Neural progenitor cell (in vitro differentiated cells): ENCODE measurements around the gene OSBPL1A. TPM values are rescaled to one million over a fixed set of nuclear protein-coding genes. Genes with fewer than 3 reads are reported as not detected.

ENCODE experiments used
- DNase-seq: peaks from one replicate; pipeline ENCODE4 v3.0.0-alpha.2; 2016; ENCODE audit warnings: low spot score
- H2AFZ ChIP-seq: fragments of 200-600 bp; sonication (generic); replicated peaks from 2 replicates; pipeline ENCODE4 v1.6.1; 2016; ENCODE audit warnings: antibody characterized with exemption
- H3F3A ChIP-seq: fragments of 200-600 bp; sonication (generic); 2 replicates; pipeline ENCODE4 v1.6.1; 2016; ENCODE audit warnings: antibody characterized with exemption, low read depth
- H3K27ac ChIP-seq: fragments of 200-600 bp; sonication (generic); 2 replicates; pipeline ENCODE4 v1.5.1; 2016; ENCODE audit warnings: mild to moderate bottlenecking
- H3K27me3 ChIP-seq: fragments of 200-600 bp; sonication (generic); 2 replicates; pipeline ENCODE4 v1.6.1; 2016; ENCODE audit warnings: mild to moderate bottlenecking, moderate library complexity
- H3K36me3 ChIP-seq: fragments of 200-600 bp; sonication (generic); 2 replicates; pipeline ENCODE4 v1.5.1; 2016
- H3K4me1 ChIP-seq: fragments of 200-600 bp; sonication (generic); 2 replicates; pipeline ENCODE4 v1.6.1; 2016; ENCODE audit warnings: mixed run types
- H3K4me2 ChIP-seq: fragments of 200-600 bp; sonication (generic); 2 replicates; pipeline ENCODE4 v1.6.1; 2016
- H3K4me3 ChIP-seq: fragments of 200-600 bp; sonication (generic); 2 replicates; pipeline ENCODE4 v1.5.1; 2016
- H3K79me2 ChIP-seq: fragments of 200-600 bp; sonication (generic); 2 replicates; pipeline ENCODE4 v1.6.1; 2016; ENCODE audit warnings: low read depth
- H3K9ac ChIP-seq: fragments of 200-600 bp; sonication (generic); 2 replicates; pipeline ENCODE4 v1.6.1; 2016
- H3K9me3 ChIP-seq: fragments of 200-600 bp; sonication (generic); 2 replicates; pipeline ENCODE4 v1.5.1; 2016; ENCODE audit warnings: low read depth
- H4K20me1 ChIP-seq: fragments of 200-600 bp; sonication (generic); 2 replicates; pipeline ENCODE4 v1.6.1; 2016; ENCODE audit warnings: low read depth
- H3K27ac Mint-ChIP-seq: 3 replicates; pipeline ENCODE4 v1.8.0; 2021; ENCODE audit warnings: mixed read lengths
- H3K27me3 Mint-ChIP-seq: 2 replicates; pipeline ENCODE4 v1.8.0; 2022; ENCODE audit warnings: low read depth, mild to moderate bottlenecking, inconsistent platforms, moderate library complexity, mixed read lengths; ENCODE audit not compliant: insufficient read depth
- H3K36me3 Mint-ChIP-seq: 3 replicates; pipeline ENCODE4 v1.8.0; 2021; ENCODE audit warnings: mixed read lengths
- H3K4me1 Mint-ChIP-seq: 3 replicates; pipeline ENCODE4 v1.8.0; 2021; ENCODE audit warnings: mixed read lengths
- H3K4me3 Mint-ChIP-seq: 3 replicates; pipeline ENCODE4 v1.8.0; 2021; ENCODE audit warnings: mild to moderate bottlenecking, moderate library complexity, mixed read lengths
- H3K9me3 Mint-ChIP-seq: 3 replicates; pipeline ENCODE4 v1.8.0; 2020; ENCODE audit warnings: mixed read lengths
- CTCF ChIP-seq: fragments of 200-600 bp; sonication (generic); IDR thresholded peaks from 2 replicates; pipeline ENCODE4 v1.5.1; 2017; ENCODE audit warnings: antibody characterized with exemption, mild to moderate bottlenecking
- EZH2 ChIP-seq: fragments of 200-600 bp; sonication (generic); IDR thresholded peaks from 2 replicates; pipeline ENCODE4 v1.6.1; 2017; ENCODE audit warnings: antibody characterized with exemption, mild to moderate bottlenecking, moderate library complexity
- EZH2phosphoT487 ChIP-seq: fragments of 200-600 bp; sonication (generic); IDR thresholded peaks from 2 replicates; pipeline ENCODE4 v1.6.1; 2017; ENCODE audit warnings: antibody characterized with exemption
- microRNA-seq: library from miRNA; unstranded; fragments of <30 nt; microRNA quantifications from one replicate; pipeline ENCODE4, GENCODE V29; 2016
- small RNA-seq: library from RNA; depleted of rRNA; stranded (forward); fragments of <200 nt; gene quantifications from one replicate; pipeline ENCODE3, GENCODE V24; 2015
- total RNA-seq: library from RNA; depleted of rRNA; stranded (reverse); fragments of >200 nt; gene quantifications from 2 replicates; pipeline ENCODE4 v1.2.3, GENCODE V29; 2015; ENCODE audit warnings: low replicate concordance

Gene OSBPL1A
- total RNA-seq, 1 donor from 2014 or later: 75.0 TPM

- H3K27ac ChIP-seq: no peak overlapping the region
Measured at GRCh38 chr18:24112874-24113615, 284.6 kb downstream of the OSBPL1A start.

GRCh38 chr18:24112464-24112863, 285.2 kb downstream of the OSBPL1A start:
- H3K27ac Mint-ChIP-seq: no peak overlapping the region
- Histone ChIP-seq H3K4me1 (no peaks in the 10 kb centered on the region), H3F3A (no peaks in the 10 kb centered on the region), H4K20me1 (no peaks in the 10 kb centered on the region), H3K27ac (no peak overlapping the region), H3K4me2 (no peak overlapping the region), H3K27me3 (no peaks in the 10 kb centered on the region), H3K36me3 (no peaks in the 10 kb centered on the region), H3K9ac (no peak overlapping the region), H3K9me3 (no peaks in the 10 kb centered on the region), H3K79me2 (no peaks in the 10 kb centered on the region), H3K4me3 (no peak overlapping the region), H2AFZ (no peak overlapping the region)
- no peak for DNase-seq
- H3K27me3 Mint-ChIP-seq: peaks cover 2% of the 10 kb centered on the region
- H3K36me3 Mint-ChIP-seq: peaks cover 3% of the 10 kb centered on the region
- TF ChIP-seq CTCF (no peak), EZH2 (no peak), EZH2phosphoT487 (no peak)
- no peaks in the 10 kb centered on the region for H3K9me3 Mint-ChIP-seq
- no peak overlapping the region for H3K4me3 Mint-ChIP-seq
- H3K4me1 Mint-ChIP-seq: peaks cover 6% of the 10 kb centered on the region

More at GRCh38 chr18:24112874-24113615, 284.6 kb downstream of the OSBPL1A start:
- no peak for DNase-seq
- H3K4me1 Mint-ChIP-seq: peaks cover 6% of the 10 kb centered on the region
- no peaks in the 10 kb centered on the region for H3K4me1 ChIP-seq
- no peak overlapping the region for H2AFZ ChIP-seq
- no peak overlapping the region for H3K9ac ChIP-seq
- H3F3A ChIP-seq: no peaks in the 10 kb centered on the region
- no peak overlapping the region for H3K4me3 Mint-ChIP-seq
- peaks cover 3% of the 10 kb centered on the region for H3K36me3 Mint-ChIP-seq
- no peak overlapping the region for H3K4me2 ChIP-seq
- H3K36me3 ChIP-seq: no peaks in the 10 kb centered on the region
- peaks cover 2% of the 10 kb centered on the region for H3K27me3 Mint-ChIP-seq
- no peak for TF ChIP-seq CTCF
- no peak for TF ChIP-seq EZH2phosphoT487
- TF ChIP-seq EZH2: no peak
- H3K4me3 ChIP-seq: no peak overlapping the region
- peak overlapping the region; percentile 72 for H3K27ac Mint-ChIP-seq
- H3K9me3 Mint-ChIP-seq: no peaks in the 10 kb centered on the region
- H3K79me2 ChIP-seq: no peaks in the 10 kb centered on the region
- no peaks in the 10 kb centered on the region for H3K27me3 ChIP-seq
- no peaks in the 10 kb centered on the region for H4K20me1 ChIP-seq
- H3K9me3 ChIP-seq: no peaks in the 10 kb centered on the region

Small RNA genes lying within 50 kb of the gene (microRNA-seq; reads per million reads assigned to microRNA genes)
- gene MIR320C2: not detected

Small RNA genes lying within 50 kb of the gene (small RNA-seq; reads per million reads assigned to genes)
- gene MIR320C2 (not detected), gene RF00017 (not detected), gene RF00019 (not detected), gene RNA5SP452 (0.11 reads per million), gene RNU5A-6P (12.8 reads per million, percentile 96 among the genes with 10 or more reads in this experiment), gene RNU6-435P (not detected)

Other genes starting within 250 kb of the OSBPL1A start
- gene IMPACT, start 28.8 kb upstream of the OSBPL1A start, total RNA-seq: 41.6 and 66.5 TPM in 2 replicates
- gene HRH4, start 62.8 kb upstream of the OSBPL1A start, total RNA-seq: 0.13 TPM in 1 of 2 replicates, not detected in the other